LNCaP clone FGC (cell line): ENCODE data around the gene GFPT1.

Experiments used
- DNase-seq: peaks from one replicate; pipeline ENCODE4 v3.0.0-alpha.2; 2011; ENCODE audit warnings: low read depth
- H3K4me3 ChIP-seq: 2 replicates; pipeline ENCODE4 v1.5.1; 2011; ENCODE audit warnings: mild to moderate bottlenecking, low read depth, low read length, control low read depth
- CTCF ChIP-seq: IDR thresholded peaks from 2 replicates; pipeline ENCODE4 v1.5.1; 2012; ENCODE audit warnings: mild to moderate bottlenecking; ENCODE audit not compliant: control insufficient read depth, insufficient read depth; ENCODE audit errors: extremely low read depth

Gene GFPT1

GRCh38 chr2:69385443-69386151 is 1.4 kb downstream of the GFPT1 start:
- TF ChIP-seq CTCF = no peak
- peak overlapping the region; percentile 69 for H3K4me3 ChIP-seq
- no peak for DNase-seq

GRCh38 chr2:69384618-69385081 is 2.4 kb downstream of the GFPT1 start:
- no peak for TF ChIP-seq CTCF
- no peak overlapping the region for H3K4me3 ChIP-seq
- no peak for DNase-seq

- DNase-seq = no peak
- no peak overlapping the region for H3K4me3 ChIP-seq
- TF ChIP-seq CTCF = no peak
Measured at GRCh38 chr2:69383176-69383812, 3.7 kb downstream of the GFPT1 start.

- H3K4me3 ChIP-seq = no peak overlapping the region
- no peak for DNase-seq
- no peak for TF ChIP-seq CTCF
Measured at GRCh38 chr2:69382547-69382946, 4.5 kb downstream of the GFPT1 start.

- DNase-seq = no peak
- TF ChIP-seq CTCF = no peak
- no peak overlapping the region for H3K4me3 ChIP-seq
Measured at GRCh38 chr2:69381337-69381737, 5.7 kb downstream of the GFPT1 start.

- no peak for TF ChIP-seq CTCF
- no peak for DNase-seq
- H3K4me3 ChIP-seq = no peak overlapping the region
Measured at GRCh38 chr2:69380072-69380917, 6.7 kb downstream of the GFPT1 start.
